WTC11 (cell line): Measurements from ENCODE around the gene EPM2A. TPM values are rescaled to one million over a fixed set of nuclear protein-coding genes. Genes with fewer than 3 reads are reported as not detected.

Experiments
- ATAC-seq: fragments of 200-7000 bp; cut with Tn5 transposase; 2 replicates; pipeline ENCODE4 v1.10.0; 2021; ENCODE audit warnings: mild to moderate bottlenecking, moderate library complexity
- CTCF ChIA-PET: fragments of 300-600 bp; sonication (Branson Sonifier 250); formaldehyde crosslinking; loops from one replicate; lab custom pipeline; 2021; ENCODE audit warnings: antibody characterized with exemption; lab: Charles Lee
- POLR2A ChIA-PET: fragments of 350-600 bp; sonication (Branson Sonifier 250); formaldehyde crosslinking; loops from one replicate; lab custom pipeline; 2021; ENCODE audit warnings: antibody characterized with exemption; lab: Charles Lee
- DNase-seq: peaks from one replicate; pipeline ENCODE4 v3.0.0; 2021; ENCODE audit warnings: low spot score
- H3K27ac Mint-ChIP-seq: 2 replicates; pipeline ENCODE4 v1.8.0; 2021; ENCODE audit warnings: mixed read lengths
- H3K27me3 Mint-ChIP-seq: 2 replicates; pipeline ENCODE4 v1.8.0; 2021; ENCODE audit warnings: low read depth, mild to moderate bottlenecking, moderate library complexity, mixed read lengths
- H3K36me3 Mint-ChIP-seq: 2 replicates; pipeline ENCODE4 v1.8.0; 2021; ENCODE audit warnings: mixed read lengths
- H3K4me1 Mint-ChIP-seq: 2 replicates; pipeline ENCODE4 v1.8.0; 2022; ENCODE audit warnings: mixed read lengths
- H3K4me3 Mint-ChIP-seq: 2 replicates; pipeline ENCODE4 v1.8.0; 2021; ENCODE audit warnings: mild to moderate bottlenecking, moderate library complexity, mixed read lengths
- H3K9me3 Mint-ChIP-seq: 2 replicates; pipeline ENCODE4 v1.8.0; 2021; ENCODE audit warnings: mixed read lengths
- EMX1 ChIP-seq: fragments of 250-450 bp; sonication (Bioruptor Pico); IDR thresholded peaks from 2 replicates; pipeline ENCODE4 v1.8.0; 2021; ENCODE audit warnings: mild to moderate bottlenecking
- FOXJ3 ChIP-seq: sonication (generic); formaldehyde crosslinking; IDR thresholded peaks from 2 replicates; pipeline ENCODE4 v1.9.0; 2021; ENCODE audit warnings: missing genetic modification reagents, mild to moderate bottlenecking, borderline replicate concordance
- FOXK1 ChIP-seq: sonication (generic); formaldehyde crosslinking; IDR thresholded peaks from 2 replicates; pipeline ENCODE4 v1.8.0; 2022; ENCODE audit warnings: mild to moderate bottlenecking, moderate library complexity, missing genetic modification reagents
- HMGA2 ChIP-seq: fragments of 250-450 bp; sonication (Bioruptor Pico); IDR thresholded peaks from 2 replicates; pipeline ENCODE4 v1.4.0; 2021; ENCODE audit warnings: mild to moderate bottlenecking, moderate library complexity
- IRF2 ChIP-seq: sonication (generic); formaldehyde crosslinking; IDR thresholded peaks from 2 replicates; pipeline ENCODE4 v1.8.0; 2022; ENCODE audit warnings: low read depth, missing genetic modification reagents, borderline replicate concordance
- NR1H2 ChIP-seq: sonication (generic); formaldehyde crosslinking; IDR thresholded peaks from 2 replicates; pipeline ENCODE4 v1.9.0; 2021; ENCODE audit warnings: mild to moderate bottlenecking, moderate library complexity, missing genetic modification reagents
- OVOL2 ChIP-seq: fragments of 250-450 bp; sonication (Bioruptor Pico); IDR thresholded peaks from 2 replicates; pipeline ENCODE4 v1.9.0; 2021; ENCODE audit warnings: mild to moderate bottlenecking, borderline replicate concordance
- TEAD4 ChIP-seq: sonication (generic); formaldehyde crosslinking; IDR thresholded peaks from 2 replicates; pipeline ENCODE4 v1.8.0; 2022; ENCODE audit warnings: mild to moderate bottlenecking, missing genetic modification reagents
- ZNF138 ChIP-seq: sonication (generic); formaldehyde crosslinking; conservative IDR thresholded peaks from 2 replicates; pipeline ENCODE4 v1.8.1; 2022; ENCODE audit warnings: mild to moderate bottlenecking, moderate library complexity, missing genetic modification reagents
- ZNF317 ChIP-seq: sonication (generic); formaldehyde crosslinking; IDR thresholded peaks from 2 replicates; pipeline ENCODE4 v1.8.1; 2023; ENCODE audit warnings: low read depth, mild to moderate bottlenecking, moderate library complexity, missing genetic modification reagents, borderline replicate concordance
- total RNA-seq: library from RNA; stranded (reverse); gene quantifications from 3 replicates; pipeline ENCODE4 v1.2.3, GENCODE V29; 2021
- TF ChIP-seq, protein P1 (sequence below): sonication (generic); formaldehyde crosslinking; IDR thresholded peaks from 2 replicates; pipeline ENCODE4 v1.8.0; 2022; ENCODE audit warnings: mild to moderate bottlenecking, missing genetic modification reagents
- TF ChIP-seq, protein P2 (sequence below): sonication (generic); formaldehyde crosslinking; IDR thresholded peaks from 2 replicates; pipeline ENCODE4 v1.8.0; 2022; ENCODE audit warnings: mild to moderate bottlenecking, missing genetic modification reagents
- TF ChIP-seq, protein P3 (sequence below): sonication (generic); formaldehyde crosslinking; IDR thresholded peaks from 2 replicates; pipeline ENCODE4 v1.8.1; 2022; ENCODE audit warnings: low read depth, missing genetic modification reagents, borderline replicate concordance
- TF ChIP-seq, protein P4 (sequence below): sonication (generic); formaldehyde crosslinking; IDR thresholded peaks from 2 replicates; pipeline ENCODE4 v1.8.0; 2022; ENCODE audit warnings: mild to moderate bottlenecking, missing genetic modification reagents
- TF ChIP-seq, protein P5 (sequence below): fragments of 250-450 bp; sonication (Bioruptor Pico); IDR thresholded peaks from 2 replicates; pipeline ENCODE4 v2.1.2; 2022; ENCODE audit warnings: mild to moderate bottlenecking, moderate library complexity
- TF ChIP-seq, protein P6 (sequence below): sonication (generic); formaldehyde crosslinking; IDR thresholded peaks from 2 replicates; pipeline ENCODE4 v1.8.1; 2023; ENCODE audit warnings: mild to moderate bottlenecking, missing genetic modification reagents, borderline replicate concordance
- TF ChIP-seq, protein P7 (sequence below): sonication (generic); formaldehyde crosslinking; IDR thresholded peaks from 2 replicates; pipeline ENCODE4 v1.8.1; 2022; ENCODE audit warnings: mild to moderate bottlenecking, moderate library complexity, missing genetic modification reagents

EPM2A gene
- total RNA-seq, 1 experiment from 2014 or later = 5.3 TPM

DNA sequence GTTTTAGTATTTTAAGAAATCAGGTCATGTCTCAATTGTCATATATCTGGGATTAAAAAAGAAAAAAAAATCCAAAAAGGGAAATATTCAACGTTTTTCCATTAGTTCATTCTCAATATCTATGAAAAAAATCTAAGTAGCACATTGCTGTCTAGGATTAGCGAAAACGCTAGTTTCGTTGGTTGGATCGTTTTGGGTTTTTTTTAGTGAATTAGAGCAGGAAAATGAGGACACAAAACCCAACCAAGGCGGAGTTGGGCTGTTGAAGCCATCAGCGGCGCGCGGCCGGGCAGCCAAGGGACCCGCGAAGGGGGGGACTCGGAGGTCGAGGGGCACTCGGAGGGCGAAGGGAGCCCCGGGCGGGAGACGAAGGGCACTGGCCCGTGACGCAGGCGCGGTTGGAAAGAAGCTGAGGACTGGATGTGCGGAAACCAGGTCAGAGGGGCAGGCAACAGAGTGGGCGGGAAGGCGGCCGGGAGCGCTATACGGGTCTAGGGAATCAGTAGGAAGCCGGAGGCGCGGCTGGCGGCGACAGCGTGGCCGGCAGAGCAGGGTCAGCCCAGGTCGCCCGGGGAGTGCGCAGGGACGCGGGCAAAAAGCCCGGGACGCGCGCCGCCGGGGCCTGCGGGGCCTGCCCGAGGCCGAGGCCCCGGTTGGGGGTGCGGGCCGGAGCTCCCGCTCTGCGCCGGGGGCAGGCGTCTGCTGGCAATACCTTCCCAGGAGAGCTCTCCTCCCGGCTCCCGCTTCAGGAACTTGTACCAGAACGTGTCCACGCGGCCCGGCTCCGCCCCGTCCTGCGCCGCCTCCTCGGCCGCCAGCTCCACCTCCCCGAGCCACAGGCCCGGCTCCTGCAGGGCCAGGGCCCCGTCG, 599 bp downstream of the EPM2A start (continued):
- TF ChIP-seq ZNF317 (CRISPR knock-in tag) = no peak
- no peak for TF ChIP-seq HMGA2
- TF ChIP-seq IRF2 (CRISPR knock-in tag) = no peak

DNA sequence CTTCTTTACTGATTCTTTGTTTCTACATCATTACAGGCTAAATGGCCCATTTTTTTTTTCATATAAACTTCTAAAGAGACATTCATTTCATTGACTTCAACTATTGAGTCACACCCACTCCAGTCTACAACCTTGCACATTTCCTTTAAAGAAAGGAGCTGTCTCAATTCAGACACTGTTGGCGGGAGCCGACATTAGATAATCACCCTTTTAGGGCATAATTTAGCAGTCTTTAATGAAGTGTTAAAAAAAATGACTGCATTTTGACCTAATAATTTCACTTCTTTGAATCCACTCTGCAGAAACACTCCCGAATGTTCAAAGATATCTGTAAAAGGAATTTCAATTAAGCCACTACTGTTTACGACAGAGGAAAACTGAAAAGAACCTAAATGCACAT, 1.5 kb downstream of the EPM2A start:
- H3K36me3 Mint-ChIP-seq = peaks cover 15% of the 10 kb centered on the region
- peaks cover 12% of the 10 kb centered on the region for H3K9me3 Mint-ChIP-seq
- ATAC-seq (no peak), DNase-seq (no peak)
- ChIA-PET CTCF (no interaction called here), POLR2A (interaction anchor here (4.3 kb wide), 1 partner anchor 81 kb away, joined by 44 read pairs; the partner anchor contains the start of gene FBXO30)
- H3K4me3 Mint-ChIP-seq = peak overlapping the region; percentile 86
- H3K27ac Mint-ChIP-seq = peak overlapping the region; percentile 41; the same call in 1 of the 2 replicates
- H3K27me3 Mint-ChIP-seq = no peaks in the 10 kb centered on the region; the same call in 1 of the 2 replicates
- peaks cover 18% of the 10 kb centered on the region for H3K4me1 Mint-ChIP-seq
- no peak for TF ChIP-seq HMGA2
- TF ChIP-seq, protein P1, sequence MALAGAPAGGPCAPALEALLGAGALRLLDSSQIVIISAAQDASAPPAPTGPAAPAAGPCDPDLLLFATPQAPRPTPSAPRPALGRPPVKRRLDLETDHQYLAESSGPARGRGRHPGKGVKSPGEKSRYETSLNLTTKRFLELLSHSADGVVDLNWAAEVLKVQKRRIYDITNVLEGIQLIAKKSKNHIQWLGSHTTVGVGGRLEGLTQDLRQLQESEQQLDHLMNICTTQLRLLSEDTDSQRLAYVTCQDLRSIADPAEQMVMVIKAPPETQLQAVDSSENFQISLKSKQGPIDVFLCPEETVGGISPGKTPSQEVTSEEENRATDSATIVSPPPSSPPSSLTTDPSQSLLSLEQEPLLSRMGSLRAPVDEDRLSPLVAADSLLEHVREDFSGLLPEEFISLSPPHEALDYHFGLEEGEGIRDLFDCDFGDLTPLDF (CRISPR knock-in tag) = no peak
- TF ChIP-seq IRF2 (CRISPR knock-in tag) = no peak
- TF ChIP-seq TEAD4 = no peak
- TF ChIP-seq, protein P2, sequence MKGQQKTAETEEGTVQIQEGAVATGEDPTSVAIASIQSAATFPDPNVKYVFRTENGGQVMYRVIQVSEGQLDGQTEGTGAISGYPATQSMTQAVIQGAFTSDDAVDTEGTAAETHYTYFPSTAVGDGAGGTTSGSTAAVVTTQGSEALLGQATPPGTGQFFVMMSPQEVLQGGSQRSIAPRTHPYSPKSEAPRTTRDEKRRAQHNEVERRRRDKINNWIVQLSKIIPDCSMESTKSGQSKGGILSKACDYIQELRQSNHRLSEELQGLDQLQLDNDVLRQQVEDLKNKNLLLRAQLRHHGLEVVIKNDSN = no peak
- TF ChIP-seq, protein P3, sequence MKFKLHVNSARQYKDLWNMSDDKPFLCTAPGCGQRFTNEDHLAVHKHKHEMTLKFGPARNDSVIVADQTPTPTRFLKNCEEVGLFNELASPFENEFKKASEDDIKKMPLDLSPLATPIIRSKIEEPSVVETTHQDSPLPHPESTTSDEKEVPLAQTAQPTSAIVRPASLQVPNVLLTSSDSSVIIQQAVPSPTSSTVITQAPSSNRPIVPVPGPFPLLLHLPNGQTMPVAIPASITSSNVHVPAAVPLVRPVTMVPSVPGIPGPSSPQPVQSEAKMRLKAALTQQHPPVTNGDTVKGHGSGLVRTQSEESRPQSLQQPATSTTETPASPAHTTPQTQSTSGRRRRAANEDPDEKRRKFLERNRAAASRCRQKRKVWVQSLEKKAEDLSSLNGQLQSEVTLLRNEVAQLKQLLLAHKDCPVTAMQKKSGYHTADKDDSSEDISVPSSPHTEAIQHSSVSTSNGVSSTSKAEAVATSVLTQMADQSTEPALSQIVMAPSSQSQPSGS (CRISPR knock-in tag) = no peak
- TF ChIP-seq FOXK1 (CRISPR knock-in tag) = no peak
- no peak for TF ChIP-seq FOXJ3 (CRISPR knock-in tag)
- TF ChIP-seq, protein P4, sequence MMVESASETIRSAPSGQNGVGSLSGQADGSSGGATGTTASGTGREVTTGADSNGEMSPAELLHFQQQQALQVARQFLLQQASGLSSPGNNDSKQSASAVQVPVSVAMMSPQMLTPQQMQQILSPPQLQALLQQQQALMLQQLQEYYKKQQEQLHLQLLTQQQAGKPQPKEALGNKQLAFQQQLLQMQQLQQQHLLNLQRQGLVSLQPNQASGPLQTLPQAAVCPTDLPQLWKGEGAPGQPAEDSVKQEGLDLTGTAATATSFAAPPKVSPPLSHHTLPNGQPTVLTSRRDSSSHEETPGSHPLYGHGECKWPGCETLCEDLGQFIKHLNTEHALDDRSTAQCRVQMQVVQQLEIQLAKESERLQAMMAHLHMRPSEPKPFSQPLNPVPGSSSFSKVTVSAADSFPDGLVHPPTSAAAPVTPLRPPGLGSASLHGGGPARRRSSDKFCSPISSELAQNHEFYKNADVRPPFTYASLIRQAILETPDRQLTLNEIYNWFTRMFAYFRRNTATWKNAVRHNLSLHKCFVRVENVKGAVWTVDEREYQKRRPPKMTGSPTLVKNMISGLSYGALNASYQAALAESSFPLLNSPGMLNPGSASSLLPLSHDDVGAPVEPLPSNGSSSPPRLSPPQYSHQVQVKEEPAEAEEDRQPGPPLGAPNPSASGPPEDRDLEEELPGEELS (CRISPR knock-in tag) = no peak
- TF ChIP-seq OVOL2 = no peak
- no peak for TF ChIP-seq EMX1 (CRISPR knock-in tag)
- TF ChIP-seq, protein P5, sequence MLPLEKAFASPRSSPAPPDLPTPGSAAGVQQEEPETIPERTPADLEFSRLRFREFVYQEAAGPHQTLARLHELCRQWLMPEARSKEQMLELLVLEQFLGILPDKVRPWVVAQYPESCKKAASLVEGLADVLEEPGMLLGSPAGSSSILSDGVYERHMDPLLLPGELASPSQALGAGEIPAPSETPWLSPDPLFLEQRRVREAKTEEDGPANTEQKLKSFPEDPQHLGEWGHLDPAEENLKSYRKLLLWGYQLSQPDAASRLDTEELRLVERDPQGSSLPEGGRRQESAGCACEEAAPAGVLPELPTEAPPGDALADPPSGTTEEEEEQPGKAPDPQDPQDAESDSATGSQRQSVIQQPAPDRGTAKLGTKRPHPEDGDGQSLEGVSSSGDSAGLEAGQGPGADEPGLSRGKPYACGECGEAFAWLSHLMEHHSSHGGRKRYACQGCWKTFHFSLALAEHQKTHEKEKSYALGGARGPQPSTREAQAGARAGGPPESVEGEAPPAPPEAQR (CRISPR knock-in tag) = no peak
- no peak for TF ChIP-seq ZNF138
- TF ChIP-seq, protein P6, sequence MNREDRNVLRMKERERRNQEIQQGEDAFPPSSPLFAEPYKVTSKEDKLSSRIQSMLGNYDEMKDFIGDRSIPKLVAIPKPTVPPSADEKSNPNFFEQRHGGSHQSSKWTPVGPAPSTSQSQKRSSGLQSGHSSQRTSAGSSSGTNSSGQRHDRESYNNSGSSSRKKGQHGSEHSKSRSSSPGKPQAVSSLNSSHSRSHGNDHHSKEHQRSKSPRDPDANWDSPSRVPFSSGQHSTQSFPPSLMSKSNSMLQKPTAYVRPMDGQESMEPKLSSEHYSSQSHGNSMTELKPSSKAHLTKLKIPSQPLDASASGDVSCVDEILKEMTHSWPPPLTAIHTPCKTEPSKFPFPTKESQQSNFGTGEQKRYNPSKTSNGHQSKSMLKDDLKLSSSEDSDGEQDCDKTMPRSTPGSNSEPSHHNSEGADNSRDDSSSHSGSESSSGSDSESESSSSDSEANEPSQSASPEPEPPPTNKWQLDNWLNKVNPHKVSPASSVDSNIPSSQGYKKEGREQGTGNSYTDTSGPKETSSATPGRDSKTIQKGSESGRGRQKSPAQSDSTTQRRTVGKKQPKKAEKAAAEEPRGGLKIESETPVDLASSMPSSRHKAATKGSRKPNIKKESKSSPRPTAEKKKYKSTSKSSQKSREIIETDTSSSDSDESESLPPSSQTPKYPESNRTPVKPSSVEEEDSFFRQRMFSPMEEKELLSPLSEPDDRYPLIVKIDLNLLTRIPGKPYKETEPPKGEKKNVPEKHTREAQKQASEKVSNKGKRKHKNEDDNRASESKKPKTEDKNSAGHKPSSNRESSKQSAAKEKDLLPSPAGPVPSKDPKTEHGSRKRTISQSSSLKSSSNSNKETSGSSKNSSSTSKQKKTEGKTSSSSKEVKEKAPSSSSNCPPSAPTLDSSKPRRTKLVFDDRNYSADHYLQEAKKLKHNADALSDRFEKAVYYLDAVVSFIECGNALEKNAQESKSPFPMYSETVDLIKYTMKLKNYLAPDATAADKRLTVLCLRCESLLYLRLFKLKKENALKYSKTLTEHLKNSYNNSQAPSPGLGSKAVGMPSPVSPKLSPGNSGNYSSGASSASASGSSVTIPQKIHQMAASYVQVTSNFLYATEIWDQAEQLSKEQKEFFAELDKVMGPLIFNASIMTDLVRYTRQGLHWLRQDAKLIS (CRISPR knock-in tag) = no peak
- TF ChIP-seq, protein P7, sequence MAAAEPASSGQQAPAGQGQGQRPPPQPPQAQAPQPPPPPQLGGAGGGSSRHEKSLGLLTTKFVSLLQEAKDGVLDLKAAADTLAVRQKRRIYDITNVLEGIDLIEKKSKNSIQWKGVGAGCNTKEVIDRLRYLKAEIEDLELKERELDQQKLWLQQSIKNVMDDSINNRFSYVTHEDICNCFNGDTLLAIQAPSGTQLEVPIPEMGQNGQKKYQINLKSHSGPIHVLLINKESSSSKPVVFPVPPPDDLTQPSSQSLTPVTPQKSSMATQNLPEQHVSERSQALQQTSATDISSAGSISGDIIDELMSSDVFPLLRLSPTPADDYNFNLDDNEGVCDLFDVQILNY (CRISPR knock-in tag) = no peak
- no peak for TF ChIP-seq NR1H2 (CRISPR knock-in tag)
